ENCODE results near the gene ABCB4. TPM values are rescaled to one million over a fixed set of nuclear protein-coding genes. Genes with fewer than 3 reads are reported as not detected.
A peak's percentile ranks its signal among the peaks of the same experiment; 100 is the strongest.
"Not testable (repeated sequence)": the region's sequence is repeated elsewhere in the genome, so short reads cannot be mapped to it uniquely, and the experiment has no call there.

The ABCB4 gene
- total RNA-seq, 1 donor from 2014 or later = under 0.01 TPM

GRCh38 chr7:87480386-87480785, 4.9 kb upstream of the ABCB4 start:
- Histone ChIP-seq H3K36me3 (ENCODE audit: control insufficient read depth in 3 of 3, insufficient read depth in 3 of 3, low read length in 3 of 3) (no peaks in the 10 kb centered on the region), H3K4me1 (ENCODE audit: control insufficient read depth in 3 of 3, insufficient read depth in 3 of 3, low read length in 3 of 3) (peaks cover 3 to 6% (median 6%) of the 10 kb centered on the region in 3 donors), H3K4me3 (ENCODE audit: low read length in 3 of 3) (no peak overlapping the region), H3K9ac (ENCODE audit: low read depth in 1 of 3, low read length in 3 of 3) (no peak overlapping the region), H3K27me3 (ENCODE audit: control insufficient read depth in 3 of 3, insufficient read depth in 3 of 3, low read length in 3 of 3) (no peaks in the 10 kb centered on the region), H3K27ac (ENCODE audit: low read depth, low read length) (no peak overlapping the region), H3K9me3 (ENCODE audit: control insufficient read depth in 3 of 3, low read length in 3 of 3) (no peaks in the 10 kb centered on the region)

- H3K9me3 ChIP-seq (ENCODE audit: control insufficient read depth in 3 of 3, low read length in 3 of 3) = no peaks in the 10 kb centered on the region
- no peaks in the 10 kb centered on the region for H3K27me3 ChIP-seq (ENCODE audit: control insufficient read depth in 3 of 3, insufficient read depth in 3 of 3, low read length in 3 of 3)
- H3K27ac ChIP-seq (ENCODE audit: low read depth, low read length) = no peak overlapping the region
- H3K4me1 ChIP-seq (ENCODE audit: control insufficient read depth in 3 of 3, insufficient read depth in 3 of 3, low read length in 3 of 3) = peaks cover 5 to 6% (median 6%) of the 10 kb centered on the region in 3 donors
- no peaks in the 10 kb centered on the region for H3K36me3 ChIP-seq (ENCODE audit: control insufficient read depth in 3 of 3, insufficient read depth in 3 of 3, low read length in 3 of 3)
- H3K9ac ChIP-seq (ENCODE audit: low read depth in 1 of 3, low read length in 3 of 3) = no peak overlapping the region
- H3K4me3 ChIP-seq (ENCODE audit: low read length in 3 of 3) = no peak overlapping the region
Observed at GRCh38 chr7:87479951-87480350, 4.5 kb upstream of the ABCB4 start.

GRCh38 chr7:87476179-87476557, 688 bp upstream of the ABCB4 start:
- no peaks in the 10 kb centered on the region for H3K36me3 ChIP-seq (ENCODE audit: control insufficient read depth in 3 of 3, insufficient read depth in 3 of 3, low read length in 3 of 3)
- H3K27ac ChIP-seq (ENCODE audit: low read depth, low read length) = peak overlapping the region; percentile 96
- H3K4me3 ChIP-seq (ENCODE audit: low read length in 3 of 3) = peak overlapping the region; percentile 59 to 75 (median 72)
- peak overlapping the region; percentile 71 to 94 (median 75) for H3K9ac ChIP-seq (ENCODE audit: low read depth in 1 of 3, low read length in 3 of 3)
- H3K9me3 ChIP-seq (ENCODE audit: control insufficient read depth in 3 of 3, low read length in 3 of 3) = no peaks in the 10 kb centered on the region
- H3K27me3 ChIP-seq (ENCODE audit: control insufficient read depth in 3 of 3, insufficient read depth in 3 of 3, low read length in 3 of 3) = no peaks in the 10 kb centered on the region
- peaks cover 6 to 18% (median 14%) of the 10 kb centered on the region in 3 donors for H3K4me1 ChIP-seq (ENCODE audit: control insufficient read depth in 3 of 3, insufficient read depth in 3 of 3, low read length in 3 of 3)

GRCh38 chr7:87474533-87475358, 734 bp downstream of the ABCB4 start:
- H3K27ac ChIP-seq (ENCODE audit: low read depth, low read length) = peak overlapping the region; percentile 96
- peaks cover 6 to 18% (median 14%) of the 10 kb centered on the region in 3 donors for H3K4me1 ChIP-seq (ENCODE audit: control insufficient read depth in 3 of 3, insufficient read depth in 3 of 3, low read length in 3 of 3)
- peak overlapping the region; percentile 72 to 87 (median 82) for H3K4me3 ChIP-seq (ENCODE audit: low read length in 3 of 3)
- H3K9me3 ChIP-seq (ENCODE audit: control insufficient read depth in 3 of 3, low read length in 3 of 3) = no peaks in the 10 kb centered on the region
- H3K27me3 ChIP-seq (ENCODE audit: control insufficient read depth in 3 of 3, insufficient read depth in 3 of 3, low read length in 3 of 3) = no peaks in the 10 kb centered on the region
- H3K36me3 ChIP-seq (ENCODE audit: control insufficient read depth in 3 of 3, insufficient read depth in 3 of 3, low read length in 3 of 3) = no peaks in the 10 kb centered on the region
- H3K9ac ChIP-seq (ENCODE audit: low read depth in 1 of 3, low read length in 3 of 3) = peak overlapping the region; percentile 79 to 94 (median 88)

GRCh38 chr7:87473986-87474385, 1.5 kb downstream of the ABCB4 start:
- H3K27me3 ChIP-seq (ENCODE audit: control insufficient read depth in 3 of 3, insufficient read depth in 3 of 3, low read length in 3 of 3) = no peaks in the 10 kb centered on the region
- peaks cover 6 to 18% (median 14%) of the 10 kb centered on the region in 3 donors for H3K4me1 ChIP-seq (ENCODE audit: control insufficient read depth in 3 of 3, insufficient read depth in 3 of 3, low read length in 3 of 3)
- H3K9me3 ChIP-seq (ENCODE audit: control insufficient read depth in 3 of 3, low read length in 3 of 3) = no peaks in the 10 kb centered on the region
- peak overlapping the region; percentile 72 to 87 (median 82) for H3K4me3 ChIP-seq (ENCODE audit: low read length in 3 of 3)
- no peaks in the 10 kb centered on the region for H3K36me3 ChIP-seq (ENCODE audit: control insufficient read depth in 3 of 3, insufficient read depth in 3 of 3, low read length in 3 of 3)
- peak overlapping the region; percentile 79 to 94 (median 88) for H3K9ac ChIP-seq (ENCODE audit: low read depth in 1 of 3, low read length in 3 of 3)
- H3K27ac ChIP-seq (ENCODE audit: low read depth, low read length) = peak overlapping the region; percentile 96

- Histone ChIP-seq H3K9me3 (ENCODE audit: control insufficient read depth in 3 of 3, low read length in 3 of 3) (no peaks in the 10 kb centered on the region), H3K9ac (ENCODE audit: low read depth in 1 of 3, low read length in 3 of 3) (peak overlapping the region; percentile 37 to 79 (median 72)), H3K4me3 (ENCODE audit: low read length in 3 of 3) (peak overlapping the region in 2 of 3 donors; percentile 10 to 87), H3K27me3 (ENCODE audit: control insufficient read depth in 3 of 3, insufficient read depth in 3 of 3, low read length in 3 of 3) (no peaks in the 10 kb centered on the region), H3K36me3 (ENCODE audit: control insufficient read depth in 3 of 3, insufficient read depth in 3 of 3, low read length in 3 of 3) (no peaks in the 10 kb centered on the region), H3K27ac (ENCODE audit: low read depth, low read length) (peak overlapping the region; percentile 96), H3K4me1 (ENCODE audit: control insufficient read depth in 3 of 3, insufficient read depth in 3 of 3, low read length in 3 of 3) (peaks cover 6 to 18% (median 14%) of the 10 kb centered on the region in 3 donors)
Observed at GRCh38 chr7:87473192-87473591, 2.3 kb downstream of the ABCB4 start.

GRCh38 chr7:87471473-87471872, 4.0 kb downstream of the ABCB4 start:
- no peak overlapping the region for H3K4me3 ChIP-seq (ENCODE audit: low read length in 3 of 3)
- H3K36me3 ChIP-seq (ENCODE audit: control insufficient read depth in 3 of 3, insufficient read depth in 3 of 3, low read length in 3 of 3) = no peaks in the 10 kb centered on the region
- no peak overlapping the region for H3K27ac ChIP-seq (ENCODE audit: low read depth, low read length)
- H3K4me1 ChIP-seq (ENCODE audit: control insufficient read depth in 3 of 3, insufficient read depth in 3 of 3, low read length in 3 of 3) = peaks cover 6 to 18% (median 14%) of the 10 kb centered on the region in 3 donors
- H3K9me3 ChIP-seq (ENCODE audit: control insufficient read depth in 3 of 3, low read length in 3 of 3) = no peaks in the 10 kb centered on the region
- H3K27me3 ChIP-seq (ENCODE audit: control insufficient read depth in 3 of 3, insufficient read depth in 3 of 3, low read length in 3 of 3) = no peaks in the 10 kb centered on the region
- H3K9ac ChIP-seq (ENCODE audit: low read depth in 1 of 3, low read length in 3 of 3) = no peak overlapping the region

- H3K4me1 ChIP-seq (ENCODE audit: control insufficient read depth in 3 of 3, insufficient read depth in 3 of 3, low read length in 3 of 3) = peaks cover 7 to 18% (median 17%) of the 10 kb centered on the region in 3 donors
- H3K27me3 ChIP-seq (ENCODE audit: control insufficient read depth in 3 of 3, insufficient read depth in 3 of 3, low read length in 3 of 3); H3K27ac ChIP-seq (ENCODE audit: low read depth, low read length); H3K9ac ChIP-seq (ENCODE audit: low read depth in 1 of 3, low read length in 3 of 3); H3K9me3 ChIP-seq (ENCODE audit: control insufficient read depth in 3 of 3, low read length in 3 of 3); H3K4me3 ChIP-seq (ENCODE audit: low read length in 3 of 3); H3K36me3 ChIP-seq (ENCODE audit: control insufficient read depth in 3 of 3, insufficient read depth in 3 of 3, low read length in 3 of 3): not testable (repeated sequence)
Observed at GRCh38 chr7:87469204-87469603, 6.3 kb downstream of the ABCB4 start.

- H3K4me3 ChIP-seq (ENCODE audit: low read length in 3 of 3); H3K36me3 ChIP-seq (ENCODE audit: control insufficient read depth in 3 of 3, insufficient read depth in 3 of 3, low read length in 3 of 3); H3K9me3 ChIP-seq (ENCODE audit: control insufficient read depth in 3 of 3, low read length in 3 of 3); H3K27me3 ChIP-seq (ENCODE audit: control insufficient read depth in 3 of 3, insufficient read depth in 3 of 3, low read length in 3 of 3); H3K27ac ChIP-seq (ENCODE audit: low read depth, low read length): not testable (repeated sequence)
- H3K9ac ChIP-seq (ENCODE audit: low read depth in 1 of 3, low read length in 3 of 3) = peak overlapping the region in 1 of 3 donors; percentile 33
- peaks cover 11 to 20% (median 18%) of the 10 kb centered on the region in 3 donors for H3K4me1 ChIP-seq (ENCODE audit: control insufficient read depth in 3 of 3, insufficient read depth in 3 of 3, low read length in 3 of 3)
Observed at GRCh38 chr7:87465534-87465880, 10.0 kb downstream of the ABCB4 start.

- H3K27me3 ChIP-seq (ENCODE audit: control insufficient read depth in 3 of 3, insufficient read depth in 3 of 3, low read length in 3 of 3); H3K36me3 ChIP-seq (ENCODE audit: control insufficient read depth in 3 of 3, insufficient read depth in 3 of 3, low read length in 3 of 3); H3K27ac ChIP-seq (ENCODE audit: low read depth, low read length); H3K9me3 ChIP-seq (ENCODE audit: control insufficient read depth in 3 of 3, low read length in 3 of 3); H3K4me3 ChIP-seq (ENCODE audit: low read length in 3 of 3): not testable (repeated sequence)
- H3K4me1 ChIP-seq (ENCODE audit: control insufficient read depth in 3 of 3, insufficient read depth in 3 of 3, low read length in 3 of 3) = peaks cover 11 to 20% (median 18%) of the 10 kb centered on the region in 3 donors
- peak overlapping the region in 1 of 3 donors; percentile 33 for H3K9ac ChIP-seq (ENCODE audit: low read depth in 1 of 3, low read length in 3 of 3)
Observed at GRCh38 chr7:87464830-87465533, 10.5 kb downstream of the ABCB4 start.

Data from skeletal muscle tissue (tissue), 4 donors.